Peyer's patch (tissue), 4 donors: Measurements from ENCODE around the gene SLC29A1. TPM values are rescaled to one million over a fixed set of nuclear protein-coding genes. Genes with fewer than 3 reads are reported as not detected.

Experiments used
- DNase-seq, 3 donors: peaks; one replicate each; pipeline ENCODE4 v3.0.0-alpha.2; 2017 to 2019
- H3K27ac ChIP-seq, 4 donors: fragments of 200-600 bp; sonication (generic); one replicate each; pipeline ENCODE4 v1.5.1; 2016 to 2019
- H3K27me3 ChIP-seq, 2 donors: fragments of 200-600 bp; sonication (generic); one replicate each; pipeline ENCODE4 v1.5.1; 2019
- H3K36me3 ChIP-seq, 3 donors: fragments of 200-600 bp; sonication (generic); one replicate each; pipeline ENCODE4 v1.5.1; 2016 to 2019
- H3K4me1 ChIP-seq, 4 donors: fragments of 200-600 bp; sonication (generic); one replicate each; pipeline ENCODE4 v1.5.1; 2016 to 2019
- H3K4me3 ChIP-seq, 4 donors: fragments of 200-600 bp; sonication (generic); 1 replicate in 3 of 4; 2 replicates in 1 of 4; pipeline ENCODE4 v1.5.1; 2016 to 2019; ENCODE audit warnings: mild to moderate bottlenecking in 1 of 4
- H3K9me3 ChIP-seq, 4 donors: fragments of 200-600 bp; sonication (generic); one replicate each; pipeline ENCODE4 v1.5.1; 2016 to 2019; ENCODE audit warnings: mild to moderate bottlenecking in 1 of 4
- POLR2A ChIP-seq, 2 donors: fragments of 450-650 bp; IDR thresholded peaks; one replicate each; pipeline ENCODE4 v1.5.1; 2017; ENCODE audit warnings: antibody characterized with exemption in 2 of 2, mild to moderate bottlenecking in 2 of 2, moderate library complexity in 2 of 2
- total RNA-seq, 4 donors: library from RNA; depleted of rRNA; stranded (reverse); fragments of >200 nt; gene quantifications; one replicate each; pipeline ENCODE4 v1.1.0, GENCODE V29; 2016
- TF ChIP-seq, protein P1 (sequence below), 6 experiments: fragments of 450-650 bp in 4 of 6; fragments of 200-600 bp in 2 of 6; sonication (generic) in 1 of 6; IDR thresholded peaks; one replicate each; pipeline ENCODE4 v1.5.1; 2017 to 2019; ENCODE audit warnings: antibody characterized with exemption in 6 of 6, mild to moderate bottlenecking in 3 of 6, moderate library complexity in 1 of 6

The SLC29A1 gene
- total RNA-seq, 4 donors from 2014 or later: 4.4 to 25.6 (median 19.5) TPM

DNA sequence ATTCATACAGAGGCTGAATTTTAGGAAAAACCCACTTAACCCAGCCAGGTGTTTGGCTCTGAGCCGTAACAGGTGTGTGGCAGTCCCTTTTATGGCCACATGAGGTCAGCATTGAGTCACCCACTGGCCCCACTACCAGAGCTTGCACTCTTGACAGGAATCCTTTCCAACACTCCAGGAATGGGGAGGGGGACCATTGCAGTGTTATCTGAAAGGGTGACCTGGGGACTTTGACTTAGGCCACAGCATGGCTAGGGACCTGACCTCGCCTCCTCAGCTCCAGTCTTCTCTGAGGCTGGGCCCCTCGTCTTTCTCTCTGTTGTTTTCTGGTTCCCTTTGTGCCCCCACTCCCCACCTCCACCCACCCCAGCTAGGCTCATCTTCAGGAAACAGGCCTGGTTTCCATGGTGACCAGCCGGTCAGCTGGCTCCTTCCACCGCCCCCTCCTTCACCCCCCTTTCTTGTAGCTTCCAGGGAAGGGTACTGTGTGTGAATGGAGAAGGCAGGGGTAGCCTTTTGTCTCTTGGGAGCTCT lies 44.8 kb downstream of the SLC29A1 start:
- Histone ChIP-seq H3K4me3 (no peak overlapping the region), H3K9me3 (no peaks in the 10 kb centered on the region), H3K27ac (no peak overlapping the region), H3K36me3 (no peaks in the 10 kb centered on the region), H3K27me3 (peaks cover 0 to 19% of the 10 kb centered on the region in 2 donors), H3K4me1 (peaks cover 0 to 26% (median 8%) of the 10 kb centered on the region in 4 donors)
- TF ChIP-seq, protein P1, sequence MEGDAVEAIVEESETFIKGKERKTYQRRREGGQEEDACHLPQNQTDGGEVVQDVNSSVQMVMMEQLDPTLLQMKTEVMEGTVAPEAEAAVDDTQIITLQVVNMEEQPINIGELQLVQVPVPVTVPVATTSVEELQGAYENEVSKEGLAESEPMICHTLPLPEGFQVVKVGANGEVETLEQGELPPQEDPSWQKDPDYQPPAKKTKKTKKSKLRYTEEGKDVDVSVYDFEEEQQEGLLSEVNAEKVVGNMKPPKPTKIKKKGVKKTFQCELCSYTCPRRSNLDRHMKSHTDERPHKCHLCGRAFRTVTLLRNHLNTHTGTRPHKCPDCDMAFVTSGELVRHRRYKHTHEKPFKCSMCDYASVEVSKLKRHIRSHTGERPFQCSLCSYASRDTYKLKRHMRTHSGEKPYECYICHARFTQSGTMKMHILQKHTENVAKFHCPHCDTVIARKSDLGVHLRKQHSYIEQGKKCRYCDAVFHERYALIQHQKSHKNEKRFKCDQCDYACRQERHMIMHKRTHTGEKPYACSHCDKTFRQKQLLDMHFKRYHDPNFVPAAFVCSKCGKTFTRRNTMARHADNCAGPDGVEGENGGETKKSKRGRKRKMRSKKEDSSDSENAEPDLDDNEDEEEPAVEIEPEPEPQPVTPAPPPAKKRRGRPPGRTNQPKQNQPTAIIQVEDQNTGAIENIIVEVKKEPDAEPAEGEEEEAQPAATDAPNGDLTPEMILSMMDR (IDR thresholded peaks at IDR 0.05): peak; percentile 74 to 92 (median 90)
- no peak for TF ChIP-seq POLR2A (IDR thresholded peaks at IDR 0.05)
- peak; percentile 59 to 85 (median 66) for DNase-seq

DNA sequence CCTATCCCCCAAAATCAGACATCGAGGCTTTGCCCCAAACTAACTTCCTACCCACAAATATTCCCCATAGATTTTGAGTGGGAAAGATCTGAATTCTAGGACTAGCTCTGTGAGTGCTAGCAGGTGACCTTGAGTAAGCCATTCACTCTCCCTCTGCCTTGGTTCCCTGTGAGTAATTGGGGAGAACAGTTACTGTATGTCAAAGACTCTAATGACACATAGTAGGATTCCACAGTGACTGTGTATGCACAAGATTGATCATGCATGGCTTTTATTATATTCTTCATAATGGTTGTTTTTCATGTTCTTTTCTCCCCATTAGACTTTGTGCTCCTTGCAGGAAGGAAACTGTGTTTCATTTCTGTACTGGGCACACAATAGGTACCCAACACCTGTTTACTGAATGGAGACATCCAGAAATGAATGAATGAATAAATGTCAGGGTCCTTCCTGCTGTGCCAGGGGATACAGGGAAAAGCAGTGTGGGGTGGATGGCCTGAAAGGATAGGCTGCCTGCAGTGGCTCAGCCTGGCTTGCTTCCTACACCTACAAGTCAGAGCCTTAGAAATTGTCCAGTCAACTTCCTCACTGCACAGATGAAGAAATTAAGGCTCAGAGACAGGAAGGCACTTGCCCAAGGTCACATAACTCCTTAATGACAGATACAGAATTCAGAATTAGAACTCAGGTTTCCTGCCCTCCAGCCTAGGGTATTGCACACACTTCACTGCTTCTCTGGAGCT lies 46.0 kb downstream of the SLC29A1 start:
- no peak for DNase-seq
- Histone ChIP-seq H3K27ac (no peak overlapping the region), H3K4me3 (no peak overlapping the region), H3K27me3 (peaks cover 0 to 19% of the 10 kb centered on the region in 2 donors), H3K9me3 (no peaks in the 10 kb centered on the region), H3K4me1 (peaks cover 0 to 14% (median 0%) of the 10 kb centered on the region in 4 donors), H3K36me3 (no peaks in the 10 kb centered on the region)
- TF ChIP-seq, protein P1 (IDR thresholded peaks at IDR 0.05): no peak
- TF ChIP-seq POLR2A (IDR thresholded peaks at IDR 0.05): no peak

DNA sequence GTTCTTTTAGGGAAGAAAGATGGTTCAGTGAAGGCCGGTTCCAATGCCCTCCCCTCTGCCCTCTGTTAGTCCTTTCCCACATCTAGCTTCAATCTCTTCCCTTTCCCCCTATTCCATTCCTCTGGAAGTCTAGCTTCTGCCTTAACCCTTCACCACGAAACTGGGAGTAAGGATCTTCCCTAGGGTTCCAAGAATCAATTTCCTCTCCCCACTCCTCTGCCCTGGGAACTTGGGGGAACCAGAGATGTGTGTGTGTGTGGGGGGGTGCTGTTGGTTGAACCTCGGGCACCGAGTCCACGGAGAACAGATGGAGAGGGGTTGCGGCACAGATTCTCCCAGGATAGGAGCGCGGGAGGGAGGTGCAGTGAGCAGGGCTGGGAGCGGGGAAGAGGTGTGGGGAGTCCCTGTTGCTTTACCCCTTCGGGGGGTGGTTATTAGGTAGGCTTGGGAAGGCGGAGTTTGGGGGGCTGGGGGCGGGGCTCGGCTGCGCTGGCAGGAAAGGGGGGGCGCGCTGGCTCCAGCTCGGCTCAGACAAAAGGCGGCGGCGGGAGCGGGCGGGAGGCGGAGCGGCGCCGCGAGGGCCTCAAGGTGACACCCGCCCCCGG lies 46.6 kb downstream of the SLC29A1 start, which contains the start of gene TMEM151B:
Gene TMEM151B (plus strand): TSS at position 530 of the 605 bp plus-strand sequence. CDS start 293 bp downstream, outside the sequence.
- Histone ChIP-seq H3K27me3 (peaks cover 0 to 19% of the 10 kb centered on the region in 2 donors), H3K36me3 (no peaks in the 10 kb centered on the region), H3K4me3 (peak within 1 kb of the TSS; percentile 23 to 58 (median 49))

GRCh38 chr6:44270526-44271405 lies 47.4 kb downstream of the SLC29A1 start:
- H3K27ac ChIP-seq: no peak overlapping the region
- DNase-seq: no peak
- peaks cover 0 to 13% (median under 1%) of the 10 kb centered on the region in 4 donors for H3K4me1 ChIP-seq
- peak overlapping the region; percentile 23 to 58 (median 49) for H3K4me3 ChIP-seq
- no peaks in the 10 kb centered on the region for H3K36me3 ChIP-seq
- peaks cover 0 to 25% of the 10 kb centered on the region in 2 donors for H3K27me3 ChIP-seq
- TF ChIP-seq, protein P1 (IDR thresholded peaks at IDR 0.05): no peak
- TF ChIP-seq POLR2A (IDR thresholded peaks at IDR 0.05): no peak
- no peaks in the 10 kb centered on the region for H3K9me3 ChIP-seq

More for the DNA sequence above, 46.6 kb downstream of the SLC29A1 start, which contains the start of gene TMEM151B:
- H3K27ac ChIP-seq: no peak within 1 kb of the TSS
- no peaks in the 10 kb centered on the region for H3K9me3 ChIP-seq
- H3K4me1 ChIP-seq: peaks cover 0 to 9% (median 0%) of the 10 kb centered on the region in 4 donors
- no peak for DNase-seq
- TF ChIP-seq POLR2A (IDR thresholded peaks at IDR 0.05): no peak
- TF ChIP-seq, protein P1 (IDR thresholded peaks at IDR 0.05): no peak

DNA sequence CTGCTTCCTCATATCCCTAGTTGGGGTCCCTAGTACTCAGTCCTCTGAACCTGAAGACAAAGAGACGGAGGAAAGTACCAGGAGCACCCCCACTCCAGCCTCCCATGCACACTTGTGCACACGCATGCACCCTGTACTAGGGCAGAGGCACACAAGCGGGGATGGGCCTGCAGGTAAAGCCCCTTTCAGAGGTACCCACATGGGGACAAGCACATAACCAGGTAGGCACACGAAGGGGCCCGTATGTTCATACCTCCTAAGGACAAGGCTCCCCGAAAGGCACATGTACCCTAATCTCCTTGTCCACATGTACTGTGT lies 48.0 kb downstream of the SLC29A1 start:
- DNase-seq: no peak
- Histone ChIP-seq H3K4me3 (no peak overlapping the region), H3K9me3 (no peaks in the 10 kb centered on the region), H3K4me1 (peaks cover 0 to 19% (median 3%) of the 10 kb centered on the region in 4 donors), H3K27ac (no peak overlapping the region), H3K27me3 (peaks cover 0 to 31% of the 10 kb centered on the region in 2 donors), H3K36me3 (no peaks in the 10 kb centered on the region)
- TF ChIP-seq POLR2A (IDR thresholded peaks at IDR 0.05): no peak
- TF ChIP-seq, protein P1 (IDR thresholded peaks at IDR 0.05): no peak
